Activated CD4-positive, alpha-beta memory T cell treated with anti-CD3 and anti-CD28 coated beads, Interleukin-2, amount 10 ng/mL, durations not matched to agents 7 days and 5 days (primary cell): Measurements from ENCODE around the gene ITPR1. TPM values are rescaled to one million over a fixed set of nuclear protein-coding genes. Genes with fewer than 3 reads are reported as not detected.
"Not testable (repeated sequence)": the region's sequence is repeated elsewhere in the genome, so short reads cannot be mapped to it uniquely, and the experiment has no call there.

Experiments used
- CTCF ChIA-PET: fragments of 350-600 bp; sonication (Branson Sonifier 250); formaldehyde crosslinking; loops from one replicate; lab custom pipeline; 2021; ENCODE audit warnings: antibody characterized with exemption, inconsistent platforms; lab: Charles Lee
- POLR2A ChIA-PET: fragments of 350-600 bp; sonication (Branson Sonifier 250); formaldehyde crosslinking; loops from one replicate; lab custom pipeline; 2021; ENCODE audit warnings: antibody characterized with exemption; lab: Charles Lee
- DNase-seq: peaks from one replicate; pipeline ENCODE4 v3.0.0-alpha.2; 2020
- H3K27ac Mint-ChIP-seq: one replicate; pipeline ENCODE4 v1.8.0; 2021; ENCODE audit warnings: mild to moderate bottlenecking, mixed read lengths
- H3K27me3 Mint-ChIP-seq: one replicate; pipeline ENCODE4 v1.8.0; 2021; ENCODE audit warnings: mixed read lengths
- H3K36me3 Mint-ChIP-seq: one replicate; pipeline ENCODE4 v1.8.0; 2021; ENCODE audit warnings: low read depth, mixed read lengths
- H3K4me1 Mint-ChIP-seq: one replicate; pipeline ENCODE4 v1.8.0; 2021; ENCODE audit warnings: mixed read lengths
- H3K4me3 Mint-ChIP-seq: one replicate; pipeline ENCODE4 v1.8.0; 2021; ENCODE audit warnings: mild to moderate bottlenecking, mixed read lengths
- H3K9me3 Mint-ChIP-seq: one replicate; pipeline ENCODE4 v1.8.0; 2021; ENCODE audit warnings: mixed read lengths
- total RNA-seq, 2 experiments: library from RNA; stranded (reverse); gene quantifications; one replicate each; pipeline ENCODE4 v1.2.3, GENCODE V29; 2021

The ITPR1 gene
- total RNA-seq: 10 to 100 TPM; 59.6 to 64.3 TPM

DNA sequence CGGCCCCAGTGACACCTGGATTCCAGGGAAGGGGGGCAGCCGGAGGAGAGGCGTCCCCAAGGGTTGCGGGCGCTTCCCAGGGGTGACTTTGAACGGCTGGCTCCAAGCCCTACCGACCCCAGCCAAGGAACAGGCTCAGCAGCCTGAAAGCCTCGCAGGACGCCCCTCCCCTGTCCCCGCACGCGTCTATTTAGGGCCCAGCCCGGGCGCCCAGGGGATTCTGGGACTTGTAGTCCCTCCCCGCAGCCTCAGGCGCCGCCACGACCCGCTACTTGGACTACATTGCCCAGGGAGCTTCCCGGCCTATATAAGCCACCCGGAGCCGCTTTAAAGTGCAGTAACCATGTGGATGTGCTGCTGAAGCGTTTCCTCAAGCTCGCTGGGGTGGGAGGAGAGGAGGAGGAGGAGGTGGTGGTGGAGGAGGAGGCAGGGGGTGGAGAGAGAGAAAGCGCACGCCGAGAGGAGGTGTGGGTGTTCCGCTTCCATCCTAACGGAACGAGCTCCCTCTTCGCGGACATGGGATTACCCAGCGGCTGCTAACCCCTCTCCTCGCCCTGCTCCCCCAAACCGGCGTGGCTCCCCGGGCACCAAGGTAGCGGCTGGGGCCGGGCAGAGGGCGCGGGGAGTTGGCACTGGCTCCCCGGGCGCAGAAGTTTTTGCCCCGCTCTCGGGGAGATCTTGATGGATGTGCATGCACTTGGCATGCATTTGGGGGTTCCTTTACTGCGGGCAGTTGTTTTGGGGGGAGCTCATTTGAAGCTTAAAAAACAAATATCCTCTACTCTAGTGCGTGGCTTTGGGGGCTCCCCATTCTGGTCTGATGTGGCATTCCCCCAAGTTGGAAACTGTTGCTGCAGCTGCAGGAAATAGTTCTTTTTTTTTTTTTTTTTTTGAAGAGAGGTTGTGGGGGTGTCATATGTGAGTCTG lies at the start of gene ITPR1:
Gene ITPR1 (plus strand): TSS at position 335 of the 927 bp plus-strand sequence. CDS start 23,144 bp downstream, outside the sequence.
- Mint-ChIP-seq H3K9me3 (no peaks in the 10 kb centered on the region), H3K4me3 (peak within 1 kb of the TSS; percentile 82), H3K27me3 (peaks cover 19% of the 10 kb centered on the region), H3K4me1 (peaks cover 34% of the 10 kb centered on the region), H3K36me3 (peaks cover 36% of the 10 kb centered on the region), H3K27ac (peak within 1 kb of the TSS; percentile 65)
- POLR2A ChIA-PET: interaction anchor here (0.6 to 6.1 kb wide), 28 partner anchors 12 to 696 kb away, joined by 3 to 93 read pairs (median 5); partner anchors contain the start of gene SUMF1
- DNase-seq: peak; percentile 99
- CTCF ChIA-PET: interaction anchor here (0.8 to 5.4 kb wide), 17 partner anchors 11 to 629 kb away, joined by 3 to 51 read pairs (median 5); partner anchors contain the start of gene SUMF1

DNA sequence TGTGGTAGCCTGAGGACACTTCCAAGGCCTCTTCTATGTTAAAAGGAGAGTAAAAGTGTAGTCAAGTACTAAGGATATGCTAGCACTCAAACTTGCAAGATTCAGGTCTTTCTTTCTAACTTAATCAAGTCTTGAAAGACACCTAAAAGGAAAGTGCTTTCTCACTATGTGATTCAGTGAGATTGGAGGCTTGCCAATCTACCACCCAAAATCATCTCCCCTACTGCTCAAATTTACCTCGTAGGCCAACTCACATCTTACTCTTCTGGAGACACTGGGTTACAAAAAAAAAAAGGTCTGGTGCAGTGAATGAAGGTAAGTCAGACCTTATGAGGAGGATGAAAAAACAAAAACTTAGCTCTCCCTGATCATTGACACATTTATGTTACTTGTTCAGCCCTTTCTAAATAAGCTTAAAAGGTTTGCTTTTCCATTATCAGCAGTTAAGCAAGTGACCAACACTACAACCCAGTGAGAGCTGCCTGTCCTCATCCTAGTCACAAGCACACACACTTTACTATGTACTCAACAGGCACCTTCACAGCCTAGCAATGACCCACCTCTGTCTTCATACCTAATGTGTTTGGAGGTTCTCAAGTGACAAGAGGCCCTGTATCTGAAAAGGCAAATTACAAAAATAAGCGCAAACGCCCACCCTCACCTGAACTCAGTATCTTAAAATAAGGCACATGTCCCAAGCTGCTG lies 45.7 kb upstream of the ITPR1 start:
- POLR2A ChIA-PET: interaction anchor here (0.6 to 1.2 kb wide), 2 partner anchors 10 to 20 kb away, joined by 3 to 4 read pairs; partner anchors contain the start of gene SUMF1
- CTCF ChIA-PET: interaction anchor here (1.2 kb wide), 1 partner anchor 11 kb away, joined by 4 read pairs; no protein-coding TSS in a partner anchor
- DNase-seq: no peak
- Mint-ChIP-seq H3K4me1 (no peaks in the 10 kb centered on the region), H3K27ac (no peak overlapping the region), H3K27me3 (no peaks in the 10 kb centered on the region), H3K36me3 (peaks cover 18% of the 10 kb centered on the region), H3K4me3 (no peak overlapping the region), H3K9me3 (no peaks in the 10 kb centered on the region)

DNA sequence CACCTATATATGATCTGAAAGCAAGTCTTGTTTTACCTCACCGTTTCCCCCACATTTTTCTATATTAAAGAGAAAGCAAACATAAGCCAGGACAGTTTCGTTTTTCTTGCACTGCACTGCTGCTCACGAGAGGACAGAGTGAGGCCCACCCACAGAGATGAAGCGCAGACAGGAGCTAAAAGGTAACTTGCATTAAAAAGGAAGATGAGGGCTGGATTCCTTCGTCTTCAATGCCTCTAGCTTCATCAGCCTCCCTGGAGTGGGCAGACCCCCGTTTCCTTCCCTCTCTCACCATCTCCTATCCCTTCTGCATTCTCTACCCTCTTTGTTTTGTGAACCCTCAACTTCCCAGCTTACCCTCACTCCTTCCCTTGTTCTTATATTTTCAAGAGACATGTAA lies 45.0 kb upstream of the ITPR1 start:
- no peaks in the 10 kb centered on the region for H3K4me1 Mint-ChIP-seq
- DNase-seq: no peak
- no peak overlapping the region for H3K27ac Mint-ChIP-seq
- H3K36me3 Mint-ChIP-seq: peaks cover 18% of the 10 kb centered on the region
- ChIA-PET CTCF (interaction anchor here (1.2 kb wide), 1 partner anchor 10 kb away, joined by 4 read pairs; no protein-coding TSS in a partner anchor), POLR2A (interaction anchor here (1.2 kb wide), 1 partner anchor 19 kb away, joined by 3 read pairs; the partner anchor contains the start of gene SUMF1)
- no peaks in the 10 kb centered on the region for H3K27me3 Mint-ChIP-seq
- no peaks in the 10 kb centered on the region for H3K9me3 Mint-ChIP-seq
- H3K4me3 Mint-ChIP-seq: no peak overlapping the region

DNA sequence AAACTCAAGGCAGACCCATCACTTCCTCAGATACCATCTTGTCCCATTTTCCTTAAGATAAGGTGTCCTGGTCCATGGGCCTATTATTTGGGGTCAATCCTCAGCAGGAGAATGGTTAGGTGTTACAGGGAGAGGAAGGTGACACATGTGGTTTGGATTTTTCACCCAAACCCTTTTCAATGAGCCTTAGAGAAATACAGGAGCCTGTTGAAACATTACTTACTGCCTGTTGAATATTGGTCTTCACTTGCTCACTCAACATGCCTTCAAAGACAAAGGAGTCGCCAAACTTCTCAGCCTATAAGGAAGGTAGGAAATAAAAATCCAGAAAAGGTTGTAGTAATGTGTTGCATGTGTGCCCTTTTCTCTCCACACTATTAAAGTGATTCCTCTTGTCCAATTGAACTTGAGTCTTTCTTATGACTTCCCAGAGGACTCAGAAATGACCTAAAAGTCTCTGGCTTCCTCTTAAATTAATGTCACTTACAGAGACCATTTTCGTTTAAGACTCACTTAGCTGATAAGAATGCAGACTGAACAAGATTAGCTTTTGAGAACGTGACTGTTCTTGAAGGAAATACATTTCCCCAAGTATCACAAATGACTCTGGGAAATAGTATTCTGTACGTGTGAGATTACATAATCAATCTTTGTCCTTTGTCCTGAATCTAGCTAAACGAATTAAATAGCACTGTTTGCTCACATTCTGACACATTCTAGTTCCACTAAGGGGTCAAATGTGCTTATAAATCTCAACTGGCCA lies 43.9 kb upstream of the ITPR1 start:
- Mint-ChIP-seq H3K4me3 (no peak overlapping the region), H3K27me3 (no peaks in the 10 kb centered on the region), H3K9me3 (no peaks in the 10 kb centered on the region), H3K4me1 (no peaks in the 10 kb centered on the region), H3K36me3 (peaks cover 18% of the 10 kb centered on the region), H3K27ac (no peak overlapping the region)
- ChIA-PET CTCF (no interaction called here), POLR2A (no interaction called here)
- no peak for DNase-seq

DNA sequence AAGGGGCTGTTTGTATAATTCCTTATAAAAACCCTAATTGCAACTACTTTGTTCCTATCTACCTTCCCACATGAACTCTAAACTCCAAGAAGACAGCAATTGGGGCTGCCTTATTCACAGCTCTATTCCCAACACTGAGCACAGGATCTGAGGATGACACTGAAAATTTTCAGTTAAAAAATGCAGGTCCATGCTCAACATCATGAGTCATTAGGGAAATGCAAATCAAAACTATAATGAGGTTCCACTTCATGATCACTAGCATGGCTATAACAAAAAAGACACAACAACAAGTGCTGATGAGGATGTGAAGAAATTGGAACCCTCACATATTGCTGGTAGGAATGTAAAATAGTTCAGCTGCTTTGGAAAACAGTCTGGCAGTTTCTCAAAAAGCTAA lies 39.0 kb upstream of the ITPR1 start:
- CTCF ChIA-PET: no interaction called here
- no peak for DNase-seq
- Mint-ChIP-seq H3K4me1 (no peaks in the 10 kb centered on the region), H3K9me3 (no peaks in the 10 kb centered on the region), H3K4me3 (no peak overlapping the region), H3K27me3 (no peaks in the 10 kb centered on the region), H3K36me3 (peaks cover 4% of the 10 kb centered on the region), H3K27ac (no peak overlapping the region)
- POLR2A ChIA-PET: interaction anchor here (0.7 kb wide), 1 partner anchor 40 kb away, joined by 3 read pairs; no protein-coding TSS in a partner anchor

DNA sequence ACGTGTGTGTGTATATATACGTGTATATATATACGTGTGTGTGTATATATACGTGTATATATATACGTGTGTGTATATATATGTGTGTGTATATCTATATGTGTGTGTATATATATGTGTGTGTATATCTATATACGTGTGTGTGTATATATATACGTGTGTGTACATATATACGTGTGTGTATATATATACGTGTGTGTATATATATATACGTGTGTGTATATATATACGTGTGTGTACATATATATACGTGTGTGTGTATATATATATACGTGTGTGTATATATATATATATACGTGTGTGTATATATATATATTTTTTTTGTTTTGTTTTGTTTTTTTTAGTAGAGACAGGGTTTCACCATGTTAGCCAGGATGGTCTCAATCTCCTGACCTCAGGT lies 36.4 kb upstream of the ITPR1 start:
- H3K4me3 Mint-ChIP-seq, H3K27me3 Mint-ChIP-seq, H3K4me1 Mint-ChIP-seq, POLR2A ChIA-PET, CTCF ChIA-PET, H3K9me3 Mint-ChIP-seq, H3K36me3 Mint-ChIP-seq, DNase-seq, H3K27ac Mint-ChIP-seq: not testable (repeated sequence)

DNA sequence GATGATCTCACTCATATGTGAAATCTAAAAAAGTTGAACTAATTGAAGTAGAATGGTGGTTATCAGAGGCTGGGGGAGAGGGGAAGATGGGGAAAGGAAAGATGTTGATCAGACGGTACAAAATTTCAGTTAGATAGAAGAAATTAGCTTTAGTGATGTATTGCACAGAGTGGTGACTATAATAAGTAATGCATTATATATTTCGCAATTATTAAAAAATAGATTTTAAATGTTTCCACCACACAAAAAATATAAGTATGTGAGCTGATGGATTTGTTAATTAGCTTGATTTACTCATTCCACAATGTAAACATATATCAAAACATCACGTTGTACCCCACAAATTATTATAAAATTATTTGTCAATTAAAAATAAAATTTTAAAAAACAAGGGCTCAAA lies 34.2 kb upstream of the ITPR1 start:
- Mint-ChIP-seq H3K4me1 (peaks cover 2% of the 10 kb centered on the region), H3K27ac (no peak overlapping the region), H3K27me3 (no peaks in the 10 kb centered on the region), H3K4me3 (no peak overlapping the region), H3K9me3 (no peaks in the 10 kb centered on the region), H3K36me3 (no peaks in the 10 kb centered on the region)
- ChIA-PET CTCF (no interaction called here), POLR2A (interaction anchor here (1.5 kb wide), 1 partner anchor 8 kb away, joined by 5 read pairs; the partner anchor contains the start of gene SUMF1)
- DNase-seq: no peak

DNA sequence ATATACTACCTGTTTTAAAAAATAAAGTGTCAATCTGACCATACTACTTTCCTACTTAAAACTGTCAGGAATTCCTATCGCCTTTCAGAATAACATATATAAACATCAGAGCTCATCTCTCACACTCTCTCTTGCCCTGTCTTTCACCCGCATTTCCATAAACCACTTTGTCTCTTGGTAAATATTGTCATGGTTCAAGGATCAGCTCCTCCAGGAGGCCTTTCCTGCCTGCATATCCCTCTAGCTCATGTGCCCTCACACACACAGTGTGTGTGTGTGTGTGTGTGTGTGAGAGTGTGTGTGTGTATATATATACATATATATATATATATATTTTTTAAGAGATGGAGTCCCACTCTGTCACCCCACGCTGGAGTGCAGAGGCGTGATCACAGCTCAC lies 32.8 kb upstream of the ITPR1 start:
- ChIA-PET POLR2A (no interaction called here), CTCF (interaction anchor here (0.7 kb wide), 1 partner anchor 51 kb away, joined by 3 read pairs; no protein-coding TSS in a partner anchor)
- H3K27ac Mint-ChIP-seq: no peak overlapping the region
- H3K36me3 Mint-ChIP-seq: no peaks in the 10 kb centered on the region
- H3K4me3 Mint-ChIP-seq: no peak overlapping the region
- DNase-seq: no peak
- H3K4me1 Mint-ChIP-seq: peaks cover 5% of the 10 kb centered on the region
- H3K9me3 Mint-ChIP-seq: no peaks in the 10 kb centered on the region
- H3K27me3 Mint-ChIP-seq: no peaks in the 10 kb centered on the region

DNA sequence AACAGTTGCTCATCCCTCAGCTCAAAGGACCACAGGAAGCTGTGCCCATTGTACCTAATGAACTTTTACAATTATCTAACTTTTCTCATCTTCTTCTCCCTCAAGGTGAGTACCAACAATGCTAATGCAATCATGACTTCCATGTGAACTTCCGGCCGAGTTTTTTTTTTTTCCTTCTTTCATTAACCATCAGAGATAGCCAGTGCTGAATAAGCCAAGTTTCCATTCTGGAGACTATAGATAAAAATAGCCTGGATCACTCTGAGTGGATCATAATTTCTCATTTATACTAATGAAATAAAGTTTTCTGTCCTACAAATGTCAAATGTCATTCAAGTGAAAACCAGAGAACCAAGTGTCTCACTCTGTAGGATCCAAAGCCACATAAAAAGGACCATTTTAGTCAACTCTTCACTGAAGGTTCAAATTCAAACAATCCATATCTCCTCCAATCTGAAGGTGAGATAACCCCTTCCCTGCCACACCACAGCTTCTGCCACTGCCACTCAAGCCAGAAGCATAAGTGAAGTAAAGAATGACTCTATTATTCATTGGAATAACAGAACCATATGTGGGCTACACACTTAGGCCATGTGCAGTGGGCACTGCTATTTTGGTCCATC lies 31.6 kb upstream of the ITPR1 start:
- Mint-ChIP-seq H3K9me3 (no peaks in the 10 kb centered on the region), H3K27ac (no peak overlapping the region), H3K27me3 (no peaks in the 10 kb centered on the region), H3K36me3 (no peaks in the 10 kb centered on the region), H3K4me1 (peaks cover 15% of the 10 kb centered on the region), H3K4me3 (no peak overlapping the region)
- DNase-seq: no peak
- CTCF ChIA-PET: no interaction called here
- POLR2A ChIA-PET: interaction anchor here (1.2 kb wide), 1 partner anchor 32 kb away, joined by 4 read pairs; the partner anchor contains the start of gene ITPR1

DNA sequence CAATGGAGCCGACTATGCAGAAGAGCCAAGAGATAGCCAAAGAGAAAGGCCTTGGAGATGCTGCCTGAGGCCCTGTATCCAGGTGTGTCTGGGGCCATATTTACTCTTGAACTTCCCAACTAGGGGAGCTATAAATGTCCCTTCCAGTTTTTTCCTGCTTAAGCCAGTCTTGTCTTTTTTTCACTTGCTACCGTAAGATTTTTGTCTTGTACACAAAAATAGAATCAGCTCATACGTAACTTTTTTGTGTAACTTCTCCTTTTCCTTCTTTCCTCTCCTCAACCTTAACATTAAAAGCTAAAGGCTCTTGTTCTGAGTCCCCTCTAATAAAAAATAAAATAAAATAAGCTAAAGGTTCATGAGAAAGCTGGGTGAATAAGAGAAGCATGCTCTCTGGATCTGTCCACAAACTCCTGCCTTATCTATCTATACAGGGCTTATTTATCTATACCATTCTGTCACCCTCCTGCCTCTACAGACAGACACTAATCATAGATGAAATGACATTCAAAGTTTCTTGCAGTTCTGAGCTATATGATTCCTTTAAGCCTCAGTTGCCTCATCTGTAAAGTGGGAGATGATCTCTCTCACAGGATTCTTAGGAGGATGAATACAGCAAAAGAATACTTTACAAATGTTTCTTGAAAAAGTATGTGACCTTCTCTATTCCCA lies 30.6 kb upstream of the ITPR1 start:
- POLR2A ChIA-PET: interaction anchor here (1.6 kb wide), 1 partner anchor 30 kb away, joined by 5 read pairs; the partner anchor contains the start of gene ITPR1
- CTCF ChIA-PET: interaction anchor here (0.6 kb wide), 1 partner anchor 639 kb away, joined by 4 read pairs; no protein-coding TSS in a partner anchor
- no peaks in the 10 kb centered on the region for H3K27me3 Mint-ChIP-seq

DNA sequence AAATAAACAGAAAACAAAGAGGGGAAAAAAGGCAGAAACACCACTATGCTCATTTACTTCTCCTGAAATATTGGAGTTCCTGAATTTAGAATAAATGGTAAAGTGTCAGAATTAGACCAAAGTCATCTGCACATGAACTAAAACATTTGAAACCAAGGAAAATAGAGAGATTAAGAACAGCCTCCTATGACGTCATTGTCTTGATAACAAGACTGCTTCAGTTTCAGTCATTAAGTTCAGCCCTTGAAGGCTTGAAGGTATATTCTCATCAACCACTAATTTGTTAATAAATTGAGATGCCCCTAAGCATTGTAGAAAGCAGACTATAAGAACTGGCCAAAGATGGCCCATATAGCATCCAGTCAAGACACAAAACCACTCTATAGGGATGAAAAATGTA lies 28.6 kb upstream of the ITPR1 start:
- Mint-ChIP-seq H3K27me3 (no peaks in the 10 kb centered on the region), H3K4me1 (peaks cover 24% of the 10 kb centered on the region), H3K4me3 (no peak overlapping the region), H3K36me3 (no peaks in the 10 kb centered on the region), H3K9me3 (no peaks in the 10 kb centered on the region), H3K27ac (no peak overlapping the region)
- ChIA-PET CTCF (no interaction called here), POLR2A (no interaction called here)
- no peak for DNase-seq

More for the DNA sequence above, 30.6 kb upstream of the ITPR1 start:
- Mint-ChIP-seq H3K4me1 (peaks cover 22% of the 10 kb centered on the region), H3K4me3 (no peak overlapping the region), H3K9me3 (no peaks in the 10 kb centered on the region), H3K36me3 (no peaks in the 10 kb centered on the region), H3K27ac (no peak overlapping the region)
- DNase-seq: no peak
